Fibroblast of pulmonary artery (primary cell): ENCODE results near the gene PMEPA1.
A peak's percentile ranks its signal among the peaks of the same experiment; 100 is the strongest.

ENCODE experiments used
- DNase-seq: peaks from one replicate; pipeline ENCODE4 v3.0.0-alpha.2; 2010; ENCODE audit warnings: low read depth
- H3K4me3 ChIP-seq: replicated peaks from 2 replicates; pipeline ENCODE4 v1.5.1; 2011; ENCODE audit warnings: low read depth, mild to moderate bottlenecking, control low read depth, low read length, moderate library complexity
- CTCF ChIP-seq: IDR thresholded peaks from 2 replicates; pipeline ENCODE4 v1.5.1; 2011; ENCODE audit warnings: mild to moderate bottlenecking, control low read depth, low read length, inconsistent platforms; ENCODE audit errors: missing control alignments

The PMEPA1 gene

GRCh38 chr20:57656252-57656820 is 53.5 kb downstream of the PMEPA1 start:
- no peak overlapping the region for H3K4me3 ChIP-seq
- TF ChIP-seq CTCF = no peak
- no peak for DNase-seq

DNA sequence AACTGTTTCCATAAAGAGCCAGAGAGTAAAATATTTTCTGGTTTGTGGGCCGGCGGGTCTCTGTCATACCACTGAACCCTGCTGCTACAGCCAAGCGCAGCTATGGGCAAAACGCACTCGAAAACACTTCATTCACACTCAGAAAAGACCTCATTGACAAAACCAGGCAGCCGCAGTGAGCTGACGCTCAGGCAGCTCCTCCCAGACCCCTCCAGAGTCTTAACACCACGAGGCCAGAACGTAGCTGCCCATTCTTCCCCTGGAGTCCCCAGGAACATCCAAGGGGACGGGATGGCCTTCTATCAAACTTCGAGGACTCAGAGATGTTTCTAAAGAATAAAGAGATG is 54.0 kb downstream of the PMEPA1 start:
- DNase-seq = no peak
- no peak overlapping the region for H3K4me3 ChIP-seq
- no peak for TF ChIP-seq CTCF

DNA sequence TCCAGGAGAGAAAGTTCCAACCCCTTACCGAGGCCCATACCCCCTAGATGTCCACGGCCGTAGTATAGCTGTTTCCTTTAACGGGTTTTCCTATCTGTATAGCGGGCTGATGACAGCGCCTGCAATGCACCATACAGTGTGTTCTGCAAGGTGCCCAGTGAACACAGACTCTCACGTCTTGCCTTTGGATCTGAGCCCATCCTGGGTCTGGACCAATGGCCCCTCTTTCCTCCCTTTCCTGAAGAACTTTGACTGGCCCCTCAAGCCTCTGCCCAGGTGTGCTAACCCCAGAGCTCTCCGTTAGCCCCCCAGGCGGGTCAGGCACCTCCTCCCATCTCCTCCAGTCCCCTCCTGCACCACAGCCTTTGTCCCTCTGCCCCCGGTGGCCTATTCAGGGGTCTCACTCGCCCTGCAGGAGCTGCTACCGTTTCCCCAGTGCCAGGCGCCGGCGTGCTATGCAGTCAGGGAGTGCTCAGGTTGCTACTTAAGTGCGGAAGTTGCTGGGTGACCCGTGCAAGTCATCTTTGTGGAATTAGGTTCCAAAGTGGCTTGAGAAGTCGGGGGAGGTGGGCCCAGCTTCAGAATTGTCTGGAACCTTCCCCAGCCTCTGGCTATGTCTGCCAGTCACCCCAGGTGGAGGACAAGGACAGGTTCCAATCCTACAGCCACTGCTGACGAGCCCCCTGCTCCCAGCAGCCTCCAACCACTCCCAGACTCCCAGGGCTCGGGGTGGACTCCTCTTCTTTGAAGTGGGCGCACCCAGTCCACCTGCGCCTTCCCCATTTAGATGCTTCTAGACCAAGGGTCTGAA is 54.6 kb downstream of the PMEPA1 start:
- no peak overlapping the region for H3K4me3 ChIP-seq
- TF ChIP-seq CTCF = no peak
- no peak for DNase-seq

DNA sequence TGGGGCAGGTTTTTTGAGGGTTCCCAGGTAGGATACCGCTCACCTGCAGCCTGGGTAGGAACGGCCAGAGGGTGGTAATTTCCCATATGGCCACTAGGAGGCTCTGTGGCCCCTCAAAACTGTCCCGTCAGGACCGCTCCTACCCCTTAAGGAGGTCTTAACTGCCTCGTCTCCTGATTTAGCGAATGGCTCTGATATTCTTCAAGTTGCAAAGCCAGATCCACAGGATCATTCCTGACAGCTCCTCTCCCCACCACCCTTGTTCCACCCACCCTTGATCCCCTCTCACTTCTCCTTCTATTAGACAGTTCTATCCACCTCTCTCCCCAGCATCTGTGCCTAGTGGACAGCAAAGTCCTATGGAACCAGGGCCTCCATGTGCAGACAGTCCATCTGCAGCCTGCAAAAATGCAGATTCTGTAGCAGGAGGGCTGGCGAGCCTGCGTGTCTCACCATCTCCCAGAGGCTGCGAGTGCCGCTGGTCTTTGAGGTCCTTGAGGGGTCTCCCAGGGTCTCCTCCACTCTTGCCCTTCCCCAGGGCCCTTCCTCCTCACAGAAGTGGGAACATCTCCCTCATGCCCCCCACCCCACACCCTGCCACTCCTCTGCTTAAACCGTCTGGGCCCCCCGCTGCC is 55.3 kb downstream of the PMEPA1 start:
- no peak overlapping the region for H3K4me3 ChIP-seq
- TF ChIP-seq CTCF = peak; percentile 89
- DNase-seq = peak; percentile 69

DNA sequence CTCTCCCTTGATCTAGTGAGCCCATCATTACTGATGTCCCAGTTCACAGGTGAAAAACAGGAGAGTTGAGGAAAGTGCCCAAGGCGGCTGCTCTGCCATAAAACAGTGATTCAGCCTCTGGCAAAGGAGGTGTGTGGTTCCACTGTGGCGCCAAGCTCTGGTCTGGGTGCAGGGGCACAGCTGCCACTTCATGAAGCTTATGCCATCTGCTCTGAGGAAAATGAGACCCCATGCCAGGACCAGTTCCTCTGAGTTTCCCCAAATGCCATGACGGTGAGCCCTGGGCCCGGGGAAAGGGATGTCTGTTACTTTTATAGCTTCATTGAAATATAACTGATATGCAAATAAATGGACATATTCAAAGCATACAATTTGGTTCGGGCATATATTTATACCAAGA is 55.9 kb downstream of the PMEPA1 start:
- no peak for TF ChIP-seq CTCF
- no peak overlapping the region for H3K4me3 ChIP-seq
- DNase-seq = no peak

DNA sequence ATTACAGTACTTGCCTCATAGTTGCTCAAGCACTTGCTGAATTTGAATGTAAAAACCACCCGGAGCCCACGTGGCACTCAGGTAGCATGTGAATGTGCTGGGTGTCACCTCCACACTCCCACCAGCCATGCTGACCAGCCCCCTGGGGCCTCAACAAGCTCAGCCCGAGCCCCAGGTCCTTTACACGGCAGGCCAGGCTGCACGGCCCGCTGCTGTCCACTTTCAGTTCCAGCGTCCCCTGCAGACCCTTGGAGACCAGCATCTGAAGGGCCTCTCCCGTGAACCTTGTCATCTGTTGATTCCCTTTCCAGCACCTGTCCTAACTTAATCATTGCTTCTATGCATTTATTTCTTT is 56.3 kb downstream of the PMEPA1 start:
- no peak for TF ChIP-seq CTCF

More for the DNA sequence above, 56.3 kb downstream of the PMEPA1 start:
- DNase-seq = no peak
- H3K4me3 ChIP-seq = no peak overlapping the region
